HG02943 (cell line): ENCODE results near the gene B4GALNT4.
"Not testable (repeated sequence)": the region's sequence is repeated elsewhere in the genome, so short reads cannot be mapped to it uniquely, and the experiment has no call there.

Experiments
- ATAC-seq: cut with Tn5 transposase; IDR thresholded peaks from one replicate; pipeline ENCODE4 v1.9.1; 2021; ENCODE audit warnings: mild to moderate bottlenecking, low read depth, moderate library complexity; ENCODE audit not compliant: unreplicated experiment

B4GALNT4 gene

GRCh38 chr11:369336-370018 is at the start of gene B4GALNT4:
TSS of gene B4GALNT4 (plus strand) at chr11:369499. CDS start at chr11:369804, 305 bp downstream.
- ATAC-seq, result no peak

DNA sequence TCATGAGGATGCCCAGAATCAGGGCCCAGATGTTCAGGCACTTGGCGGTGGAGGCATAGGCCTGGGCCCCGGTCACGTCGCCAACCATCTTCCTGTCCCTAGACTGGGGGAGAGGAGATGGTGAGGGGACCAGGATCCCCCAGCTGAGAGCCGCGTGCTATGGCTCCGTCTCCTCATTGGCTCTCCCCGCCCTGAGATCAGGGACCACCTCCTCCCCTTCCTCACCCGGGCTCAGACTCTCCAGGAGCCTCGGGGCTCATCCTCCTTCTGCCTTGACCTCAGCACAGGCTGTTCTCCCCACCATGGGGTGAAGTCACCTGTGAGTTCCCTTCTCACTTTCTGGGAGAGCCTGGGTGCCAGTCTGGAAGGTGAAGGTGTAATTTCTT is 49.4 kb upstream of the B4GALNT4 start:
- ATAC-seq, result not testable (repeated sequence)

DNA sequence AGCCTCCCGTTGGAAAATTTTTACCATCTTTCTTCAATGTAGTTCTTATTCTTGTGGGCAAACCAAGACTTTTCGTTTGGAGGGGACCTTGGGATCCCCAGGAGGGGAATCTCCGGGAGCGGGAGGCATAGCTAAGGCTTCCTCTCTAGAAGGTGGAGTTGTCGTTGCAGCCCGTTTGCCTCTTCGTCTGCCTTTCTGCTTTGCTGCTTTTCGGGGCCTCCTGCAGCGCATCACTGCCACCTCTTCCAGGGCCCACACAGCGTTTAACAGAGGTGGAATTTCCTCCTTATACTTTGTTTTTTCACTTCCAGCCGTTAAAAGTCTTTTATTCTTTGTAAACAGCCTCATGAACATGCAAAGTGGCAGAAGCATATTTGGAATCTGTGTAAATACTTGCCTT is 45.1 kb upstream of the B4GALNT4 start:
- no peak for ATAC-seq

DNA sequence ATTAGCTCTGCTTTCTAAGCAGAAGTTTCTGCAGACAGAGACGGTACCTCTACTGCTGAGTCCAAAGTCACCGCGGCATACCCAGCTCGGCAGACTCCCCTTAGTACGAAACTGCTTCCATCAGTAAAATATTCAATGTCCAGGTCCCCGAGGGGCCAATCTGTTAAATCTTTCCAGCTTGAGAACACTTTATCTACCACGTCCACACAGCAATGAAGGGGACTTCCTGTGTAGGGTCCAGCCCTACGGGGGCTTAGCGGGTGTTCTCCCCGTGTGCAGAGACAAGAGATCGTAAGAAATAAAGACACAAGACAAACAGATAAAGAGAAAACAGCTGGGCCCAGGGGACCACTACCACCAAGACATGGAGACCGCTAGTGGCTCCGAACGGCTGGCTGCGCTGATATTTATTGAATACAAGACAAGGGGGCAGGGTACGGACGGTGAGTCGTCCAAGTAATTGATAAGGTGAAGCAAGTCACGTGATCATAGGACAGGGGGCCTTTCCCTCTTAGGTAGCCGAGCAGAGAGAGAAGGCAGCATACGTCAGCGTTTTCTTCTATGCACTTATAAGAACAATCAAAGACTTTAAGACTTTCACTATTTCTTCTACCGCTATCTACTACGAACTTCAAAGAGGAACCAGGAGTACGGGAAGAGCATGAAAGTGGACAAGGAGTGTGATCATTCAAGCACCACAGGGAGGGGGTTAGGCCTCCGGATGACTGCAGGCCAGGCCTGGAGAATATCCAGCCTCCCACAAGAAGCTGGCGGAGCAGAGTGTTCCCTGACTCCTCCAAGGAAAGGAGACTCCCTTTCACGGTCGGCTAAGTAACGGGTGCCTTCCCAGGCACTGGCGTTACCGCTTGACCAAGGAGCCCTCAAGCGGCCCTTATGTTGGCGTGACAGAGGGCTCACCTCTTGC is 44.4 kb upstream of the B4GALNT4 start:
- ATAC-seq, result not testable (repeated sequence)

DNA sequence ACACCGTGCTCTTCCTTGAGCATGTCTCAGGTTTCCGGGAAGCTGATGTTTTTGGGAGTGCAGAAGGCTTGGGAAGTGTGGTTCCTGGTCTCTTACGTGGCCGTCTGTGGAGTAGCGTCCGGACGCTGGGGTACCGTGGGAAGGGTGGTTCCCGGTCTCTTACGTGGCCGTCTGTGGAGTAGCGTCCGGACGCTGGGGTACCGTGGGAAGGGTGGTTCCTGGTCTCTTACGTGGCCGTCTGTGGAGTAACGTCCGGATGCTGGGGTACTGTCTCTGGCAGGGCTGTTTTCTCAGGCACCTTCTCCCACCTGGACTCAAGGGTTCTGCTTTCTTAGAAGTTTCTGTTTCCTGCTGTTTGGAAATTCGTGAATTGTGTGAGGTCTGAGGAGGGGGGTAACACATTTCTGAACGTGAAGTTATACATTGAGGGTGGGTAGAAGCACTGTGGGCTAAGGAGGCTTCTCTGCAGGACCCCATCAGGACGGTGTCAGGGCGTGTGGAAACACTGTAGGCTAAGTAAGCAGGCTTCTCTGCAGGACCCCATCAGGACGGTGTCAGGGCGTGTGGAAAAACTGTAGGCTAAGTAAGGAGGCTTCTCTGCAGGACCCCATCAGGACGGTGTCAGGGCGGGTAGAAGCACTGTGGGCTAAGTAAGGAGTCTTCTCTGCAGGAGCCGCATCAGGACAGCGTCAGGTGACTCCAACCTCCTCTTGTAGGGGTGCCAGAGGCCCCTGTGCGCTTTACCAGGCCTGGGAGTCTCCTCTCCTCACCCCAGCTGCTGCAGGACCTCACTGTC is 43.3 kb upstream of the B4GALNT4 start:
- ATAC-seq, result no peak

GRCh38 chr11:326592-326841 is 42.8 kb upstream of the B4GALNT4 start:
- no peak for ATAC-seq

DNA sequence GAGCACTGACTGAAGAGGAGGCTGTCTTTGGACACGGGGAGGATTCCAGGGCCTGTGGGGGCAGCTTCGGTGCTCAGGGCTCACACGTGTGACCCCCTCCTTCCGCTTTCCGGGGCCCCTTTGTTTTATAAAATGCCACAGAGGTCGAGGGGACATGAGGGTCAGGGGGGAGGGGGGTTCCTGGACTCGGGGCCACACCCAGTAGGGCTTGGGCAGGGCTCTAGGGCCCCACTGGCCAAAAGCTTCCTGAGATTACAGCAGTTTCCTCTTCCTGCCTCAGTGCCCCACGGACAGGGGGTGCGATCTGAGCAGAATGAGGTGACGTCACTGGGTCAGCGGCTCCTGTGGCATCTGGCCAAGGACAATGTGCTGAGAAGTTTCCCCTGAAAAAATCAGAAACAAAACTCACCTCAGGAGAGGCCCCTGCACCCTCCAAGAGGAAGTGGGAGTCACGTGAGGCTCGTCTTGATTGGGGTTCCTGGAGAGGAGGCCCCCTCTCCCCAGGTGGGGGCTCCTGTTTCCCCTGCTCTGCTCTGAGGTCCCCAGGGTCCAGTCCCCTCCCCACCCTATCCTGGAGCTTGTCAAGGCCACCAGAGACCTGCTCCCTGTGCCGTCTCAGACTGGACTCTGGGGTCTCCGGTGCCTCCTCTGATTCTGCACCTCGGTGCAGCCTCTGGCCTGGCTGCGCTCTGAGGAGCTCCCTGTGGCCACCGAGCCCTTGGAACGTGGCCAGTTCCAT is 42.3 kb upstream of the B4GALNT4 start:
- ATAC-seq, result no peak

GRCh38 chr11:327581-327923 is 41.7 kb upstream of the B4GALNT4 start:
- no peak for ATAC-seq

DNA sequence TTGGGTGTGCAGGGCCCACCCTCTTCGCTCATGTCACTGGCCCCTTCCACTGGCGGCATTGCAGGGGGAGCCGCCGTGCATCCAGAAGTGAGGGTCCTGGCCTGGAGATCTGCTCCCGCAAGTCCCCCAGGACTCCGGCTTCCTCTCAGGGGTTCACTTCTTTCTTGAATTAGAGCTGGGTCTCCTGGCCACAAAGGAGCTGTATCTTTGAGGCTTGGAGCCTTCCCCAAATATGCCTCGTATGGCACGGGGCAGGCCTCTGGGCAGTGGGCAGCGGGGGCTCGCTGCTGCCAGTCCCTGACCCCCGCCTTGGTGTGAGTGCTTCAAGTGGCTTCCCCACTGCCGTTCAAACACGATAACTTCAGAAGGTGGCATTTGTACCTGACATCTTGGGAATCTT is 41.3 kb upstream of the B4GALNT4 start:
- ATAC-seq, result no peak

DNA sequence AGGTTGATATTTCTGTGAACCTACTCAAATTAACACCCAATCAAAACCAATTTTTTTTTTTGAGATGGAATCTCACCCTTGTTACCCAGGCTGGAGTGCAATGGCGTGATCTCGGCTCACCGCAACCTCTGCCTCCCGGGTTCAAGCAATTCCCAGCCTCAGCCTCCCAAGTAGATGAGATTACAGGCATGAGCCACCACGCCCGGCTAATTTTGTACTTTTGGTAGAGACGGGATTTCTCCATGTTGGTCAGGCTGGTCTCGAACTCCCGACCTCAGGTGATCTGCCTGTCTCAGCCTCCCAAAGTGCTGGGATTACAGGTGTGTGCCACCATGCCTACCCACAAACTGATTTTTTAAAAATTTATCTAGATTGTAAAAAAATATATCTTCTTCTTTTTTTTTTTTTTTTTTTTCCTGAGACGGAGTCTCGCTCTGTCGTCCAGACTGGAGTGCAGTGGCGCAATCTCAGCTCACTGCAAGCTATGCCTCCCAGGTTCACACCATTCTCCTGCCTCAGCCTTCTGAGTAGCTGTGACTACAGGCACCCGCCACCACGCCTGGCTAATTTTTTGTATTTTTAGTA is 40.7 kb upstream of the B4GALNT4 start:
- ATAC-seq, result not testable (repeated sequence)

GRCh38 chr11:329886-330253 is 39.4 kb upstream of the B4GALNT4 start:
- no peak for ATAC-seq

- ATAC-seq, result no peak
These were observed 39.0 kb upstream of the B4GALNT4 start for GRCh38 chr11:330307-330693.

DNA sequence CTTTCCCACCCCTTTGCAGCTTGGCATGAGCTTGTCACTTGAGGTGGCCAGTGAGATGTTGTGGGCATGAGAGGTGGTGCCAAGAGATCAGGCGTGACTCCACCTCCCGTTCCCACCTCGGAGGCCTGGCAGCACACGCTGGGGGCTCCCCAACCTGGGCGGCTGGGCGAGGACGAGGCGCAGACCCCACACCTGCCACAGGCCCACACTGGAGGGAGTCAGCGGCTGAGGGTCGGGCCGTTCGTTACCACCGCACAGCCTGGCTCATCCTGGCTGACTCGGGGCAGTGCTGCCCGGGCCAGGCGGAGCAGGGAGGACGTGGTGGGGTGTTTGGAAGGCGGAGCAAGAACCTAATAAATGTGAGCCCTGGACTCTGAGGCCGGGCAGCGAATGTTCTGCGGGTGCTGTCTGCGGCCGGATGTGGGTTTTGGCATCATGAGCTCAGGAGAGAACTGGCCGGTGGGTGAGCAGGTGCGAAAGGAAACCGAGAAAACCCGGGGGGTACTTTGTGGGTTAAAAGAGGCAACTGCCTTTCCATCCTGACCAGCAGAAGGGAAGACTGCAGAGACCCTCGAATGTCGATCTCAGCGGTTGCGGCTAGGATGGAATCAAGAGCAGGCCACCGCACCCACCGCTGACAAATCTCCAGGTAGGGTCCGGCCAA is 38.5 kb upstream of the B4GALNT4 start:
- ATAC-seq, result no peak

DNA sequence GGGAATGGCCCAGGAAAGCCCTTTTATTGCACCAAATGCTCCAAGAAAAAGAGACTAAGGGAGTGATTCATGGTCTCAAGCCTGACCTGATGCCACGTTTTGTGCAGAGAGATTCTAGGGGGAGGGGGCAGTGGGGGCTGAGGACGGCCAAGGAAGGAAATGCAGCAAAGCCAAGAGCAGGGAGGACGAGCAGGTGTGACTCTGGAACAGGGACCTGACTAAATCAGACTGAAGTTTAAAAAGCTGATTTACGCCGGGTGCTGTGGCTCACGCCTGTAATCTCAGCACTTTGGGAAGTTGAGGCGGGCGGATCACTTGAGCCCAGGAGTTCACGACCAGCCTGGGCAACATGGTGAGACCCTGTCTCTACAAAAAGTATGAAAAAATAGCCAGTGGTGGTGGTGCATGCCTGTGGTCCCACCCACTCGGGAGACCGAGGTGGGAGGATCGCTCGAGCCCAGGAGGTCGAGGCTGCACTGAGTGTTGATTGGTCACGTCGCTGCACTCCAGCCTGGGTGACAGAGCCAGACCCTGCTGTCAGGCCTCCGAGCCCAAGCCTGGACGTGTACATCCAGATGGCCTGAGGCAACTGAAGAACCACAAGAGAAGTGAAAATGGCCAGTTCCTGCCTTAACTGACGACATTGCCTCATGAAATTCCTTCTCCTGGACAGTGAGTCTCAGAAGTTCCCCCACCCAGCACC is 37.8 kb upstream of the B4GALNT4 start:
- no peak for ATAC-seq

- ATAC-seq, result no peak
These were observed 36.4 kb upstream of the B4GALNT4 start for GRCh38 chr11:332651-333480.

DNA sequence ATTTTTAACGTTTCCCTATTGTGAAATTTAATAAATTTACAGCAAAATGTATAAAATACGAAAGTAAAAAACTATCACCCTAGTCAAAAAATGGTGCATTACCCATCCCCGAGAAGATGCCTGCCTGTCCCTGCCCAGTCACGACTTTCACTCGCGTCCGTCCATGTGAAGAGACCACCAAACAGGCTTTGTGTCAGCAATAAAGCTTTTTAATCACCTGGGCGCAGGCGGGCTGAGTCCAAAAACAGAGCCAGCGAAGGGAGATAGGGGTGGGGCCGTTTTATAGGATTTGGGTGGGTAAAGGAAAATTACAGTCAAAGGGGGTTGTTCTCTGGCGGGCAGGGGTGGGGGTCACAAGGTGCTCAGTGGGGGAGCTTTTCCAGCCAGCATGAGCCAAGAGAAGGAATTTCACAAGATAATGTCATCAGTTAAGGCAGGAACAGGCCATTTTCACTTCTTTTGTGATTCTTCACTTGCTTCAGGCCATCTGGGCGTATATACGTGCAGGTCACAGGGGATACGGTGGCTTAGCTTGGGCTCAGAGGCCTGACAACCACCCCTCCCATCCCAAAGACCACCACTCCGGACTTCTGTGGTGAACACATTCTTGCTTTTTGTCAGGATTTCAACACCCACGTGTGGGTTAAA is 35.6 kb upstream of the B4GALNT4 start:
- not testable (repeated sequence) for ATAC-seq

DNA sequence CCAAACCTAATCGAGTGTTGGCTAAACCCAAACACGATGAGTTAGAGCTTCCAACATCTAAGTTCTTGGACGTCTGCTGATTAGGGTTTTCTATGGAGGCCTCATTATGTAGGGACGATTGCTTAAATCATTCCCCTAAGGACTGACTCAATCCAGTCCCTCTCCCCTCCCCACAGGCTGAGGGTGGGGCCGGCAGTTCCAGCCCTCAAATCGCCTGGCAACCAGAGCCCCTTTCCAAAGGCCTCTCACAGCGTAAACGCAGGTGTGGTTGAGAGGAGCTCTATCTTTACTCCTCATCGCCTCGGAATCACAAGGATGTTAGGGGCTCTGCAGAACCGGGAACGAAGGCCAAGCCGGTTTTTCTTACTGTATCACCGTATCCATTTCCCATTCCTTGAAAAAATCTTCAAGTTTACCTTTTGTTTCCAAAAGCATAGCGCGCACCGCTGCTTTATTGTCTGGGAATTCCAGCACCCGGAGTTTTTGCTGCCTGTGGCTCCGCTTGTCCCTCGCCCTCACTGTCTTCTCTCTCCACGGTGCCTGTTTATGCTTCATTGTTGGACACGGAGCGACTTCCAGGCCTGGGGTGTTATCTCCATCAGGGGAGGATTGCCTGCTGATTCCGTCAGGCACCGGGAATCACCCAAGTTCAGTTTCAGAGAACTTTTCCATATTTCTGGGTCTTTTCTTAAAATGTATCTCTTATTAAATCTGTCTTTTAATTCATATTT is 34.9 kb upstream of the B4GALNT4 start:
- no peak for ATAC-seq
